Heart left ventricle (tissue), 13 donors: ENCODE data around the gene PDE10A.

Experiments used
- CTCF ChIP-seq, 12 donors: fragments of 200-600 bp; sonication (generic) in 4 of 12; IDR thresholded peaks; one replicate each; pipeline versions ENCODE4 v1.5.0 to v1.8.0; 2018 to 2022; ENCODE audit warnings: antibody characterized with exemption in 12 of 12, mild to moderate bottlenecking in 5 of 12
- POLR2A ChIP-seq, 2 donors: fragments of 450-650 bp; IDR thresholded peaks; one replicate each; pipeline ENCODE4 v1.6.1; 2017; ENCODE audit warnings: antibody characterized with exemption in 2 of 2, mild to moderate bottlenecking in 2 of 2, moderate library complexity in 2 of 2
- donor health status: ischemic (EF 13 %, LVEDD 7.1; RV severe dilation, severe dysfunction).
- donor health status: DM: no; HTN: yes; CAD: no.
- donor health status: DM: no; HTN: no; CAD: no.
- donor health status: ischemic (EF 25% LVEDD 6.9; RV normal size, moderate dysfunction).
- donor health status: ischemic (EF 25% LVEDD 5.7; RV mildly dilated, moderate dysfunction).
- donor health status: ischemic (EF 35%, LVEDD 5.7; RV mildly dilated, moderate dysfunction).
- donor health status: nonischemic (EF 11% LVEDD 7.7; RV severe dilation, severe dysfunction).
- donor health status: DM: yes; HTN: yes; CAD: no.
- donor health status: PGD.
- donor health status: ischemic (EF 29% LVEDD 5.4; RV normal size, mild dysfunction).
- donor health status: nonischemic (EF 23%, LVEDD 6.1; RV moderate dilation, normal function).

GRCh38 chr6:165519316-165519715, 143.7 kb downstream of the PDE10A start:
- TF ChIP-seq CTCF (IDR thresholded peaks at IDR 0.05) = no peak
- no peak for TF ChIP-seq POLR2A (IDR thresholded peaks at IDR 0.05)
